ENCODE data around the gene TEX264.

Gene TEX264

GRCh38 chr3:51676102-51676640 lies 5.1 kb downstream of the TEX264 start:
- TF ChIP-seq REST (IDR thresholded peaks at IDR 0.05; ENCODE audit: insufficient read depth in 1 of 2, low read depth in 2 of 2, low read length in 2 of 2) (no peak), SIN3A (IDR thresholded peaks at IDR 0.05; ENCODE audit: borderline replicate concordance, insufficient read depth, low read length) (no peak)

GRCh38 chr3:51677358-51677757 lies 6.3 kb downstream of the TEX264 start:
- TF ChIP-seq REST (IDR thresholded peaks at IDR 0.05; ENCODE audit: insufficient read depth in 1 of 2, low read depth in 2 of 2, low read length in 2 of 2) (no peak), POLR2AphosphoS5 (IDR thresholded peaks at IDR 0.05; ENCODE audit: low read depth, low read length) (no peak), FOXP2 (optimal IDR thresholded peaks at IDR 0.05; ENCODE audit: borderline replicate concordance, extremely low read depth, extremely low read length, insufficient read depth) (no peak)

GRCh38 chr3:51678186-51678585 lies 7.1 kb downstream of the TEX264 start:
- no peak for TF ChIP-seq POLR2AphosphoS5 (IDR thresholded peaks at IDR 0.05; ENCODE audit: low read depth, low read length)
- TF ChIP-seq FOXP2 (optimal IDR thresholded peaks at IDR 0.05; ENCODE audit: borderline replicate concordance, extremely low read depth, extremely low read length, insufficient read depth): no peak
- no peak for TF ChIP-seq TAF1 (IDR thresholded peaks at IDR 0.05; ENCODE audit: borderline replicate concordance, insufficient read depth, low read length)
- no peak for TF ChIP-seq SIN3A (IDR thresholded peaks at IDR 0.05; ENCODE audit: borderline replicate concordance, insufficient read depth, low read length)
- TF ChIP-seq REST (IDR thresholded peaks at IDR 0.05; ENCODE audit: insufficient read depth in 1 of 2, low read depth in 2 of 2, low read length in 2 of 2): no peak

GRCh38 chr3:51678641-51679040 lies 7.6 kb downstream of the TEX264 start:
- no peak for TF ChIP-seq FOXP2 (optimal IDR thresholded peaks at IDR 0.05; ENCODE audit: borderline replicate concordance, extremely low read depth, extremely low read length, insufficient read depth)
- TF ChIP-seq POLR2AphosphoS5 (IDR thresholded peaks at IDR 0.05; ENCODE audit: low read depth, low read length): no peak

- TF ChIP-seq POLR2AphosphoS5 (IDR thresholded peaks at IDR 0.05; ENCODE audit: low read depth, low read length): no peak
- no peak for TF ChIP-seq FOXP2 (optimal IDR thresholded peaks at IDR 0.05; ENCODE audit: borderline replicate concordance, extremely low read depth, extremely low read length, insufficient read depth)
- TF ChIP-seq REST (IDR thresholded peaks at IDR 0.05; ENCODE audit: insufficient read depth in 1 of 2, low read depth in 2 of 2, low read length in 2 of 2): no peak
- no peak for TF ChIP-seq SIN3A (IDR thresholded peaks at IDR 0.05; ENCODE audit: borderline replicate concordance, insufficient read depth, low read length)
- TF ChIP-seq TAF1 (IDR thresholded peaks at IDR 0.05; ENCODE audit: borderline replicate concordance, insufficient read depth, low read length): no peak
Measured at GRCh38 chr3:51679318-51679717, 8.3 kb downstream of the TEX264 start.
